Astrocyte of the cerebellum (primary cell): ENCODE results near the gene MRPL37.

Source experiments
- DNase-seq: peaks from one replicate; pipeline ENCODE4 v3.0.0-alpha.2; 2011; ENCODE audit warnings: low read depth
- H3K4me3 ChIP-seq: 2 replicates; pipeline ENCODE4 v1.5.1; 2011; ENCODE audit warnings: mild to moderate bottlenecking, low read depth, low read length, moderate library complexity
- CTCF ChIP-seq: IDR thresholded peaks from 2 replicates; pipeline ENCODE4 v1.5.1; 2012; ENCODE audit warnings: low read length, low read depth, moderate library complexity, mild to moderate bottlenecking; ENCODE audit errors: missing control alignments
- in situ Hi-C: cut with HindIII; loops from 2 replicates; pipeline ENCODE4 v1.10.0; 2017; ENCODE audit warnings: low sequenced_read_pairs

The MRPL37 gene

GRCh38 chr1:54243022-54243421 is 43.1 kb downstream of the MRPL37 start:
- no peak overlapping the region for H3K4me3 ChIP-seq
- in situ Hi-C loops, result loop anchor here (5.0 kb wide), 1 partner anchor 54 kb away; no protein-coding TSS in a partner anchor
- no peak for DNase-seq
- TF ChIP-seq CTCF, result no peak

- DNase-seq, result no peak
- in situ Hi-C loops, result loop anchor here (5.0 kb wide), 1 partner anchor 53 kb away; no protein-coding TSS in a partner anchor
- H3K4me3 ChIP-seq, result no peak overlapping the region
- no peak for TF ChIP-seq CTCF
Observed at GRCh38 chr1:54244655-54245054, 44.7 kb downstream of the MRPL37 start.

- no peak overlapping the region for H3K4me3 ChIP-seq
- no peak for TF ChIP-seq CTCF
- no peak for DNase-seq
- in situ Hi-C loops, result no loop called here
Observed at GRCh38 chr1:54245501-54245900, 45.5 kb downstream of the MRPL37 start.

GRCh38 chr1:54246116-54246721 is 46.3 kb downstream of the MRPL37 start:
- no peak for DNase-seq
- in situ Hi-C loops, result no loop called here

GRCh38 chr1:54247863-54248515 is 48.0 kb downstream of the MRPL37 start:
- TF ChIP-seq CTCF, result no peak
- in situ Hi-C loops, result no loop called here
- DNase-seq, result no peak

More at GRCh38 chr1:54246116-54246721, 46.3 kb downstream of the MRPL37 start:
- no peak for TF ChIP-seq CTCF
- no peak overlapping the region for H3K4me3 ChIP-seq

GRCh38 chr1:54248966-54249365 is 49.0 kb downstream of the MRPL37 start:
- in situ Hi-C loops, result no loop called here
- H3K4me3 ChIP-seq, result no peak overlapping the region
- TF ChIP-seq CTCF, result no peak
- no peak for DNase-seq

More at GRCh38 chr1:54247863-54248515, 48.0 kb downstream of the MRPL37 start:
- H3K4me3 ChIP-seq, result no peak overlapping the region
